ENCODE data around the gene VWA5A. TPM values are rescaled to one million over a fixed set of nuclear protein-coding genes. Genes with fewer than 3 reads are reported as not detected.

The VWA5A gene
- total and polyA plus RNA-seq, 9 of the 15 experiments (the other 6 are each of a cell fraction or from before 2014, with no cell fraction given) = 4.6 to 19.7 (median 6.9) TPM

GRCh38 chr11:124075492-124075840 is 39.8 kb upstream of the VWA5A start:
- Histone ChIP-seq H3K79me2 (ENCODE audit: control insufficient read depth, insufficient read depth, low read length) (no peaks in the 10 kb centered on the region), H3K9ac (ENCODE audit: insufficient read depth in 1 of 2, low read depth in 2 of 2, low read length in 2 of 2) (no peak overlapping the region), H4K20me1 (replicated peaks; ENCODE audit: control insufficient read depth, insufficient read depth, low read length) (no peaks in the 10 kb centered on the region), H3K4me2 (ENCODE audit: insufficient read depth, low read length) (no peak overlapping the region), H3K9me1 (ENCODE audit: control insufficient read depth, insufficient read depth, low read length) (no peaks in the 10 kb centered on the region), H3K9me3 (replicated peaks; ENCODE audit: control insufficient read depth, insufficient read depth, low read depth, low read length) (no peaks in the 10 kb centered on the region), H3K27ac (ENCODE audit: extremely low read depth, low read depth, low read length) (no peak overlapping the region), H3K4me3 (no peak overlapping the region), H2AFZ (ENCODE audit: low read depth, low read length) (no peak overlapping the region), H3K4me1 (replicated peaks in 1 of 2; ENCODE audit: control insufficient read depth in 2 of 2, insufficient read depth in 2 of 2, low read length in 2 of 2) (peaks cover 24% of the 10 kb centered on the region in 2 experiments; a peak in 4 of 5 replicates), H3K27me3 (ENCODE audit: control insufficient read depth in 2 of 2, insufficient read depth in 2 of 2, low read length in 2 of 2) (no peaks in the 10 kb centered on the region), H3K36me3 (ENCODE audit: control insufficient read depth, insufficient read depth, low read length) (no peaks in the 10 kb centered on the region)
- no peak for TF ChIP-seq BCOR (IDR thresholded peaks at IDR 0.05)
- no peak for TF ChIP-seq HDGF (IDR thresholded peaks at IDR 0.05)
- no peak for TF ChIP-seq SPI1 (IDR thresholded peaks at IDR 0.05; ENCODE audit: borderline replicate concordance, low read depth, low read length)
- TF ChIP-seq CBFA2T3 (IDR thresholded peaks at IDR 0.05) = no peak
- no peak for TF ChIP-seq ILK (tag; IDR thresholded peaks at IDR 0.05; ENCODE audit: borderline replicate concordance, low read depth)
- TF ChIP-seq CBX2 (IDR thresholded peaks at IDR 0.05; ENCODE audit: insufficient read depth, low read length, poor library complexity, severe bottlenecking) = no peak
- TF ChIP-seq PBX2 (CRISPR knock-in tag; IDR thresholded peaks at IDR 0.05; ENCODE audit: low read depth) = no peak
- no peak for TF ChIP-seq PBX2 (tag; conservative IDR thresholded peaks at IDR 0.05; ENCODE audit: low read depth)
- no peak for TF ChIP-seq ZBTB12 (CRISPR knock-in tag; IDR thresholded peaks at IDR 0.05)
- TF ChIP-seq PYGO2 (tag; IDR thresholded peaks at IDR 0.05) = no peak
- TF ChIP-seq MLLT1 (IDR thresholded peaks at IDR 0.05) = no peak
- intact Hi-C loops (cut with micrococcal nuclease) = no loop called here
- DNase-seq (ENCODE audit: extremely low read depth in 1 of 4, low spot score in 3 of 4) (no peak), ATAC-seq (no peak), FAIRE-seq (no peak)
- ChIA-PET POLR2A (interaction anchor here (1.9 kb wide), 1 partner anchor 97 kb away, joined by 6 read pairs; no protein-coding TSS in a partner anchor), CTCF (ENCODE audit: low intra/inter-chr PET ratio) (no interaction called here)
- WGBS (ENCODE audit: insufficient coverage, low coverage, missing lambda C conversion rate) = 67% methylated on average over 6 of the region's 6 CpGs
- in situ Hi-C loops (cut with MboI) = loop anchor here (10.0 kb wide), 1 partner anchor 329 kb away; no protein-coding TSS in a partner anchor
- BruUV-seq (replicated peaks) = no TSS peak

All from K562 (cell line).